GM12891 (cell line): ENCODE measurements around the gene R3HDM1.

Experiments used
- POLR2A ChIP-seq: IDR thresholded peaks from 2 replicates; pipeline ENCODE4 v1.6.1; 2011; ENCODE audit warnings: low read depth, low read length, control low read depth
- POLR2AphosphoS5 ChIP-seq: IDR thresholded peaks from 2 replicates; pipeline ENCODE4 v1.6.1; 2011; ENCODE audit warnings: low read depth, low read length, control low read depth
- SPI1 ChIP-seq: IDR thresholded peaks from 2 replicates; pipeline ENCODE4 v1.6.1; 2011; ENCODE audit warnings: low read depth, low read length, control low read depth
- TAF1 ChIP-seq: IDR thresholded peaks from 2 replicates; pipeline ENCODE4 v1.6.1; 2011; ENCODE audit warnings: low read depth, low read length, control low read depth

DNA sequence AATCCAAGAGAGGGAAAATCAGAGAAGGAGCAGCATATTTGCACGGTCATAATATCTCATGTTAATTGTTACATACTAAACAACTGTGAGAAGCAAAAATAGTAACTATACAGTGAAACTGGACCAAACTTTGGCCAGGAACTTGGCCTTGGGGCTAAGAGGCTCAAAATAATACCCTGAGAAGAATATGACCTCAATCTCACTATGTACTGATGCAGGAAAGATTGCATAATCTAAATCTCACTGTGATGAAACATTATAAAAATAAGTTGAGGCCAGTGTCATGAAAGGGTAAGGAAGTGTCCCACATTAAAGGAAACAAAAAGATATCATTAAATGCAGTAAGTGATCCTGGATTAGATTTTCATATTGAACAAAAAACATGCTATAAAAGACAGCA is 36.8 kb upstream of the R3HDM1 start:
- TF ChIP-seq POLR2AphosphoS5 (no peak), POLR2A (no peak), SPI1 (no peak), TAF1 (no peak)
